Measurements from ENCODE around the gene FTSJ1.

DNA sequence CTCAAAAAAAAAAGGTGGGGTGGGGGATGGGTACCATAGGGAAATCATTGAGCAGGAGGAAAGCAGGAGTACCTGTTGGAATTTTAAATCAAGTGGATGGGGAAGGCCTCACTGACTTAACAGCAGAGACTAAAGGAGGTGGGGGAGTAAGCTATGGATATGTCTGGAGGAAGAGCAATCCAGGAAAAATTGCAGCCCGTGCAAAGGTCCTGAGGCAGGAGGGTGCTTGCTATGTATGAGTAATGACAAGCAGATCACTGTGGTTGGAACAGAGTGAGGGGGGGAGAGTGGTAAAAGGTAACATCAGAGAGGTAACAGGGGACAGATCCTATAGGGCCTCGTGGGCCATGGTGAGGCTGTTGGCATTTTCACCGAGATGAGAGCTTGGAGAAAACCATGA lies 4.1 kb downstream of the FTSJ1 start:
- TF ChIP-seq, protein P1, sequence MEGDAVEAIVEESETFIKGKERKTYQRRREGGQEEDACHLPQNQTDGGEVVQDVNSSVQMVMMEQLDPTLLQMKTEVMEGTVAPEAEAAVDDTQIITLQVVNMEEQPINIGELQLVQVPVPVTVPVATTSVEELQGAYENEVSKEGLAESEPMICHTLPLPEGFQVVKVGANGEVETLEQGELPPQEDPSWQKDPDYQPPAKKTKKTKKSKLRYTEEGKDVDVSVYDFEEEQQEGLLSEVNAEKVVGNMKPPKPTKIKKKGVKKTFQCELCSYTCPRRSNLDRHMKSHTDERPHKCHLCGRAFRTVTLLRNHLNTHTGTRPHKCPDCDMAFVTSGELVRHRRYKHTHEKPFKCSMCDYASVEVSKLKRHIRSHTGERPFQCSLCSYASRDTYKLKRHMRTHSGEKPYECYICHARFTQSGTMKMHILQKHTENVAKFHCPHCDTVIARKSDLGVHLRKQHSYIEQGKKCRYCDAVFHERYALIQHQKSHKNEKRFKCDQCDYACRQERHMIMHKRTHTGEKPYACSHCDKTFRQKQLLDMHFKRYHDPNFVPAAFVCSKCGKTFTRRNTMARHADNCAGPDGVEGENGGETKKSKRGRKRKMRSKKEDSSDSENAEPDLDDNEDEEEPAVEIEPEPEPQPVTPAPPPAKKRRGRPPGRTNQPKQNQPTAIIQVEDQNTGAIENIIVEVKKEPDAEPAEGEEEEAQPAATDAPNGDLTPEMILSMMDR (IDR thresholded peaks at IDR 0.05) = no peak
- TF ChIP-seq POLR2A (IDR thresholded peaks at IDR 0.05) = no peak
